Measurements from ENCODE around the gene LIMA1. TPM values are rescaled to one million over a fixed set of nuclear protein-coding genes. Genes with fewer than 3 reads are reported as not detected.
A peak's percentile ranks its signal among the peaks of the same experiment; 100 is the strongest.

Gene LIMA1
- total RNA-seq, 2 donors from 2014 or later: 66.7 to 94.2 TPM

DNA sequence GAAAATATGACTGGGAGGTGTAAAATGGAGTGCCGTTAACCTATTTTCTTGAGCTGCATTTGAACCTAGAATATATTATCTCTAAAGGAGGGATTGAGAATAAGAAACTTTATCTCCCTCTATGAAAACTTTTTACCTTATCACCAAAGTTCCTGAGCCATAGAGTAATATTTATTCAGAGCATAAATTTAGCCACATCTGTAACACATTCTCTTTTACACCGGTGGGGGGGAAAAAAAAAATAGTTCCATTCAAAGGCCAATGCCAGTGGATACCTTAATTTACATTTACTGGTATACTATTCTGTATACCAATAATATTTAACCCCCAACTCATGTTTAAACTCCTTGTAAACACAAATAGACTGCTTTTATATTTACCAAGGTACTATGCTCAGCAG lies 137.9 kb downstream of the LIMA1 start:
- 79% methylated on average over 2 of the region's 2 CpGs for WGBS
- intact Hi-C loops (cut with DNase I): no loop called here
- no peak overlapping the region for H3K27ac ChIP-seq
- H3K9me3 ChIP-seq: no peaks in the 10 kb centered on the region
- no peaks in the 10 kb centered on the region for H3K27me3 ChIP-seq (replicated peaks; ENCODE audit: insufficient read depth)
- no peak overlapping the region for H3K4me3 ChIP-seq
- no peaks in the 10 kb centered on the region for H3K36me3 ChIP-seq
- H3K4me1 ChIP-seq (replicated peaks): no peaks in the 10 kb centered on the region
- no peak for DNase-seq (ENCODE audit: low spot score)
- TF ChIP-seq POLR2A (IDR thresholded peaks at IDR 0.05) (no peak), POLR2AphosphoS5 (IDR thresholded peaks at IDR 0.05) (no peak), CTCF (IDR thresholded peaks at IDR 0.05) (no peak)

DNA sequence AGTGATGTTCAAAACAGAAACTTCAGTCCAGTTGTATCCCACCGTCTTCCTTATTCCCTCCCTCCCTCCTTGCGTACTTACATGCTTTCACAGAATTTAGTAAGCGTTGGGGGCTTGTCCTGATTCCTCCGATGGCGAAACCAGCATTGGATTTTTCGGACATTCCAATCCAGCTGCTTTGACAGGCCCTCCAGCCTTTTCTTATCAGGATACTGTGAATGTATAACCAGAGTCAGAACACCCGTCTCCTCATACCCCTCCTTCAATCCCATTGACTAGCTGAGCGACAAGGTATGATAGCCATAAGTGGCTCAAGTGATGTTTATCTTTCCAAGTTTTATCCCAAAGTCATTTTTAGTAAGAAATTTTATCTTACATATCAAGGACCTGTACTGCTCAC lies 140.3 kb downstream of the LIMA1 start:
- 90% methylated on average over 8 of the region's 8 CpGs for WGBS
- Histone ChIP-seq H3K4me3 (no peak overlapping the region), H3K9me3 (no peaks in the 10 kb centered on the region), H3K27me3 (replicated peaks; ENCODE audit: insufficient read depth) (no peaks in the 10 kb centered on the region), H3K36me3 (no peaks in the 10 kb centered on the region), H3K27ac (no peak overlapping the region), H3K4me1 (replicated peaks) (no peaks in the 10 kb centered on the region)
- TF ChIP-seq POLR2A (IDR thresholded peaks at IDR 0.05): no peak
- TF ChIP-seq POLR2AphosphoS5 (IDR thresholded peaks at IDR 0.05): no peak
- TF ChIP-seq CTCF (IDR thresholded peaks at IDR 0.05): no peak
- DNase-seq (ENCODE audit: low spot score): no peak
- intact Hi-C loops (cut with DNase I): no loop called here

DNA sequence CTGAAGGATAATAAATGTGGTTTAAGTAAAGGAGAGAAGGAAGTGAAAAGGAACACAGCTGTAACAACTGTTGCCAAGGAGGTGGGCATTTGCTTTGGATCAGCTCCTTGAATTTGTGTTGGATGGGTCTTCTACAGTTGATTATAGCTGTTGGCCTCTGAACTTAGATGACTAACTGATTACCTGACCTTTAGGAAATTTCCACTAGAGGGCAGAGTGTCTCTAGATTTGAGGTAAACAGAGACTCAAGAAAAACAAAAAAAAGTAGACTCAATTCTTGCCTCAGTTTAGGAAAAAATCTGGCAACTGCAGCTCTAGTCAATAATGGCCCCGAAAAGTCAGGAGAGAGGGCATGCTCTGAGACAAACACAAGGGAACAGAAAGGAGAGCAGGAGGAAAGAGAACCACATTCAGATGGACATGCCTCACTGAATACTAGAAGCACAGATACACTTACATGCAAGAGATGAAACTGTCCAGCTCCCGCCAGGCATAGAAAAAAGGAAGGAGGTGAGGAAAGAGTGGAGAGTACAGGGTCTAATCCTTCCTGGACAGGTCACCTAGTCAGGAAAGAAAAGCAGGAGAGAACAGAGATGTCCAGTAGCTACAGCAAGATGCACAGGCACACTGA lies 150.7 kb downstream of the LIMA1 start:
- H3K27ac ChIP-seq: no peak overlapping the region
- H3K4me1 ChIP-seq (replicated peaks): no peaks in the 10 kb centered on the region
- H3K36me3 ChIP-seq: no peaks in the 10 kb centered on the region
- no peak for DNase-seq (ENCODE audit: low spot score)
- no peak overlapping the region for H3K4me3 ChIP-seq
- TF ChIP-seq POLR2A (IDR thresholded peaks at IDR 0.05): no peak
- peak in 3 of 4 experiments; percentile 18 to 65 (median 42) for TF ChIP-seq CTCF (IDR thresholded peaks at IDR 0.05)
- H3K9me3 ChIP-seq: no peaks in the 10 kb centered on the region
- intact Hi-C loops (cut with DNase I): no loop called here
- WGBS: 73% methylated on average over 2 of the region's 2 CpGs
- no peaks in the 10 kb centered on the region for H3K27me3 ChIP-seq (replicated peaks; ENCODE audit: insufficient read depth)

DNA sequence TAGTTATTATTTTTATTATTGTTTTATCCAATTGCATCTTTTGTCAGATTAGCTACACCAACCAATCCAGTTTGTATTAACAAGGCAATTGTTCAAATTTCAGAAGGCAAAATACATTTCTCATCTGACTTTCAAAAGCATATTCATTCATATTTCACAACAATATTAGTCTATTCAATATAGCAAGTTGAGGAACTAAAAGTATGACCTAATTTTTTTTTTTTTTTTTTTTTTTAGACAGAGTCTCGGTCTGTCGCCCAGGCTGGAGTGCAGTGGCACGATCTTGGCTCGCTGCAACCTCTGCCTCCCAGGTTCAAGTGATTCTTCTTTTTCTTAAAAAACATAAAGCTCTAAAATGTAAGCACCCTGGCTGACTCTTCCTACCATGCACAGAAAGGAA lies 154.0 kb downstream of the LIMA1 start:
- Histone ChIP-seq H3K36me3 (no peaks in the 10 kb centered on the region), H3K9me3 (no peaks in the 10 kb centered on the region), H3K27me3 (replicated peaks; ENCODE audit: insufficient read depth) (no peaks in the 10 kb centered on the region), H3K4me1 (replicated peaks) (no peaks in the 10 kb centered on the region), H3K27ac (no peak overlapping the region), H3K4me3 (no peak overlapping the region)
- WGBS: 80% methylated on average over 4 of the region's 4 CpGs
- TF ChIP-seq POLR2A (IDR thresholded peaks at IDR 0.05): no peak
- intact Hi-C loops (cut with DNase I): no loop called here
- DNase-seq (ENCODE audit: low spot score): no peak

DNA sequence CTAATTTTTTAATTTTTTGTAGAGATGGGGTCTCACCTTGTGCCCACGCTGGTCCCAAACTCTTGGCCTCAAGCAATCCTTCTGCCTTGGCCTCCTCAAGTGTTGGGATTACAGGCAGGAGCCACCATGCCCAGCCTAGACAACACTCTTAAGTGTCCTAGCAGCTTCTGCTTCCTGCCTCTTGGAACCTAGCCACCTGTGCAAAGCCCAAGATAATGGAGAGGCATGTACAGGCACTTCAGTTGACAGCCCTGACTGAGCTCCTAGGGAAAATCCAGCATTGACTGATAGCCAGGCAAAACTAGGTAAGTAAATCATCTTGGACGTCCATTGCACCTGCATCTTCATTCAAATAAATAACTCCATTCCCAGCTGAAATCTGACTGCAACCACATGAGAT lies 155.8 kb downstream of the LIMA1 start:
- intact Hi-C loops (cut with DNase I): no loop called here
- no peaks in the 10 kb centered on the region for H3K27me3 ChIP-seq (replicated peaks; ENCODE audit: insufficient read depth)
- TF ChIP-seq CTCF (IDR thresholded peaks at IDR 0.05): no peak
- TF ChIP-seq POLR2AphosphoS5 (IDR thresholded peaks at IDR 0.05): no peak
- no peak for TF ChIP-seq POLR2A (IDR thresholded peaks at IDR 0.05)
- H3K9me3 ChIP-seq: no peaks in the 10 kb centered on the region
- H3K4me3 ChIP-seq: no peak overlapping the region
- no peak for DNase-seq (ENCODE audit: low spot score)
- 53% methylated on average over 2 of the region's 2 CpGs for WGBS
- no peaks in the 10 kb centered on the region for H3K36me3 ChIP-seq
- no peak overlapping the region for H3K27ac ChIP-seq
- H3K4me1 ChIP-seq (replicated peaks): no peaks in the 10 kb centered on the region

MicroRNAs within 50 kb of the gene (microRNA counts, 767-probe panel; counts per million panel counts)
- microRNA hsa-miR-1293: 0 to 431 counts per million in 2 donors

Small RNA genes within 50 kb of the gene (microRNA-seq; reads per million reads assigned to microRNA genes)
- not detected for gene MIR1293

Small RNA genes within 50 kb of the gene (small RNA-seq; reads per million reads assigned to genes)
- 0 reads per million in 2 donors for gene MIR1293
- 0 reads per million in 2 donors for gene RNU6-1093P

Other genes with a start within 250 kb of the LIMA1 start
- gene ASIC1, start 225.9 kb downstream of the LIMA1 start, total RNA-seq: 1 to 10 TPM; 2.7 to 3.2 TPM
- gene SMARCD1, start 198.2 kb downstream of the LIMA1 start, total RNA-seq: 10 to 100 TPM; 72.9 to 90.1 TPM
- gene GPD1, start 179.5 kb downstream of the LIMA1 start, total RNA-seq: 1 to 10 TPM in 1 of 2 donors, under 1 TPM in 1; 0.27 to 3.4 TPM
- gene COX14, start 171.3 kb downstream of the LIMA1 start, total RNA-seq: 10 to 100 TPM; 59.9 to 84.6 TPM
- 10 to 100 TPM; 27.6 to 41.7 TPM for gene CERS5, start 116.2 kb downstream of the LIMA1 start, total RNA-seq
- gene FAM186A, start 113.1 kb upstream of the LIMA1 start, total RNA-seq: under 1 TPM in 1 of 2 donors, not detected in 1; 0.51 TPM
- 10 to 100 TPM; 29.7 to 32.9 TPM for gene LARP4, start 117.4 kb upstream of the LIMA1 start, total RNA-seq
- gene DIP2B, start 221.5 kb upstream of the LIMA1 start, total RNA-seq: 10 to 100 TPM; 23.2 to 56.3 TPM